ENCODE measurements around the gene CAMK2N2. TPM values are rescaled to one million over a fixed set of nuclear protein-coding genes. Genes with fewer than 3 reads are reported as not detected.
A peak's percentile ranks its signal among the peaks of the same experiment; 100 is the strongest.

CAMK2N2 gene
- total RNA-seq, 6 experiments from 2014 or later = 0.21 to 0.42 (median 0.24) TPM; not detected in 3

- no peak for TF ChIP-seq CTCF (IDR thresholded peaks at IDR 0.05)
- no peak for TF ChIP-seq POLR2A (IDR thresholded peaks at IDR 0.05)
- H3K9me3 ChIP-seq = no peaks in the 10 kb centered on the region
- H3K27me3 ChIP-seq = no peaks in the 10 kb centered on the region
- no peak overlapping the region for H3K4me3 ChIP-seq
- H3K4me1 ChIP-seq = no peaks in the 10 kb centered on the region
- ATAC-seq (no peak), DNase-seq (no peak)
- WGBS (ENCODE audit: insufficient coverage, low coverage, low lambda C conversion rate, missing lambda C conversion rate) = 50% methylated on average over 2 of the region's 10 CpGs
- intact Hi-C loops (cut with DNase I) = loop anchor here in 1 of 2 donors (10.0 kb wide), 1 partner anchor 396 kb away; no protein-coding TSS in a partner anchor
- no peak overlapping the region for H3K27ac ChIP-seq
- H3K36me3 ChIP-seq = no peaks in the 10 kb centered on the region
These were observed 29.0 kb upstream of the CAMK2N2 start for GRCh38 chr3:184290331-184290730.

- 3% methylated on average over 10 of the region's 10 CpGs for WGBS (ENCODE audit: insufficient coverage, low coverage, low lambda C conversion rate, missing lambda C conversion rate)
- no peaks in the 10 kb centered on the region for H3K27me3 ChIP-seq
- H3K4me3 ChIP-seq = no peak overlapping the region
- H3K36me3 ChIP-seq = no peaks in the 10 kb centered on the region
- no peaks in the 10 kb centered on the region for H3K9me3 ChIP-seq
- TF ChIP-seq POLR2A (IDR thresholded peaks at IDR 0.05) = no peak
- peak; percentile 50 to 64 (median 54) for TF ChIP-seq CTCF (IDR thresholded peaks at IDR 0.05)
- H3K4me1 ChIP-seq = no peaks in the 10 kb centered on the region
- peak in 2 of 3 donors; percentile 38 to 66 for DNase-seq
- ATAC-seq = peak; percentile 73 to 80 (median 76)
- H3K27ac ChIP-seq = no peak overlapping the region
- intact Hi-C loops (cut with DNase I) = loop anchor here in 1 of 2 donors (10.0 kb wide), 1 partner anchor 395 kb away; no protein-coding TSS in a partner anchor
These were observed 28.1 kb upstream of the CAMK2N2 start for GRCh38 chr3:184289426-184289938.

- ATAC-seq (peak; percentile 80 to 95 (median 86)), DNase-seq (peak in 2 of 3 donors; percentile 55 to 64)
- no peaks in the 10 kb centered on the region for H3K4me1 ChIP-seq
- TF ChIP-seq CTCF (IDR thresholded peaks at IDR 0.05) (peak; percentile 27 to 38 (median 32)), POLR2A (IDR thresholded peaks at IDR 0.05) (no peak)
- no peaks in the 10 kb centered on the region for H3K36me3 ChIP-seq
- WGBS (ENCODE audit: insufficient coverage, low coverage, low lambda C conversion rate, missing lambda C conversion rate) = 20% methylated on average over 1 of the region's 4 CpGs
- intact Hi-C loops (cut with DNase I) = loop anchor here in 1 of 2 donors (10.0 kb wide), 1 partner anchor 390 kb away; no protein-coding TSS in a partner anchor
- no peak overlapping the region for H3K27ac ChIP-seq
- no peaks in the 10 kb centered on the region for H3K27me3 ChIP-seq
- no peak overlapping the region for H3K4me3 ChIP-seq
- H3K9me3 ChIP-seq = no peaks in the 10 kb centered on the region
These were observed 23.3 kb upstream of the CAMK2N2 start for GRCh38 chr3:184284696-184285095.

GRCh38 chr3:184283681-184284080 lies 22.3 kb upstream of the CAMK2N2 start:
- intact Hi-C loops (cut with DNase I) = loop anchor here in 1 of 2 donors (10.0 kb wide), 1 partner anchor 389 kb away; no protein-coding TSS in a partner anchor
- H3K4me1 ChIP-seq = no peaks in the 10 kb centered on the region
- TF ChIP-seq POLR2A (IDR thresholded peaks at IDR 0.05) (no peak), CTCF (IDR thresholded peaks at IDR 0.05) (no peak)
- H3K36me3 ChIP-seq = no peaks in the 10 kb centered on the region
- ATAC-seq (no peak), DNase-seq (no peak)
- H3K9me3 ChIP-seq = no peaks in the 10 kb centered on the region
- WGBS (ENCODE audit: insufficient coverage, low coverage, low lambda C conversion rate, missing lambda C conversion rate) = 76% methylated on average over 2 of the region's 8 CpGs
- no peaks in the 10 kb centered on the region for H3K27me3 ChIP-seq
- no peak overlapping the region for H3K4me3 ChIP-seq
- H3K27ac ChIP-seq = no peak overlapping the region

Data from right lobe of liver (tissue), 6 donors.